ENCODE data around the gene OLFM2.
A peak's percentile ranks its signal among the peaks of the same experiment; 100 is the strongest.

Gene OLFM2

DNA sequence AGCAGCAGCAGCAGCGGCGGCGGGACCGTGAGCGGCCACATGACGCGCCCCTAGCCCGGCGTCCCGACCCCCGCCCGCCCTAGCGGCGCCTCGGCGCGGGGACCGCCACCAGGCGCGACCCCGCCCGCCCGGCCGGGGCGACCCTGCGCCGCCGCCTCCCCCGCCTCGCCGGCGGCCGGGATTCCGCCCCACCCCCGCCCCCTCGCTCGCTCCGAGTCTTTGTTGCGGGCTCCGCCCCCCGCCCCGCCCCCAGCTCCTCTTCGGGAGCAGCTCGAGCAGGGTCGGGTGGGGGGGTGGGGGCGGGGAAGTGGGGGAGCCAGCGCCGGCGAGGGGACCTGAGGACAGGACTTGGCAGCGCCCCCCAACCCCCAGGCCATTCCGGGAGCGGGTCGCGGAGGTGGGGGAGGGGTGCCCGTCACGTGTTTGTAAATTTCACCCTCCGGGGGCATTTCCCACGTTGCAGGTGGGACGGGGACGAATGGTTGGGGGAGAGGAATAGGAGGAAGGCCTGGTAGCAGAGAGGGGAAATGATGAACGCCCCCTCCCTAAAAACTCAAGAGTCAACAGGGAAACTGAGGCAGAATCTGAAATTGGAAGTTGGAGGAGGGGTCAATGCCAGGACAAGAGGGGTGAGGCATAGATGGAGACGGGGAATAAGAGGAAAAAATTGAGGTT lies at the start of gene OLFM2:
TSS of gene OLFM2 (minus strand) at position 190 of the 675 bp plus-strand sequence. CDS start at position 41, 149 bp downstream.
- WGBS (ENCODE audit: insufficient coverage, insufficient read length), result no CpG with 5 or more reads among the region's 62 CpGs
- H3K4me1 ChIP-seq (ENCODE audit: control insufficient read depth, insufficient read depth, low read length), result 0 out of 2 replicates have a peak, but pooled peaks cover 2% of the 10 kb centered on the region
- no peaks in the 10 kb centered on the region for H3K27me3 ChIP-seq (ENCODE audit: control insufficient read depth, insufficient read depth, low read length)
- H3K27ac ChIP-seq (ENCODE audit: low read length), result no peak within 1 kb of the TSS
- no peaks in the 10 kb centered on the region for H3K9me3 ChIP-seq (ENCODE audit: control insufficient read depth, insufficient read depth, low read length)
- H3K36me3 ChIP-seq (ENCODE audit: control insufficient read depth, insufficient read depth, low read length), result no peaks in the 10 kb centered on the region
- no peak for DNase-seq (ENCODE audit: low read depth, low spot score)
- H3K4me3 ChIP-seq (ENCODE audit: low read length), result peak within 1 kb of the TSS; percentile 90

- Histone ChIP-seq H3K4me3 (ENCODE audit: low read length) (no peak overlapping the region), H3K27ac (ENCODE audit: low read length) (no peak overlapping the region), H3K36me3 (ENCODE audit: control insufficient read depth, insufficient read depth, low read length) (no peaks in the 10 kb centered on the region), H3K4me1 (ENCODE audit: control insufficient read depth, insufficient read depth, low read length) (no peaks in the 10 kb centered on the region), H3K9me3 (ENCODE audit: control insufficient read depth, insufficient read depth, low read length) (no peaks in the 10 kb centered on the region), H3K27me3 (ENCODE audit: control insufficient read depth, insufficient read depth, low read length) (no peaks in the 10 kb centered on the region)
- WGBS (ENCODE audit: insufficient coverage, insufficient read length), result no CpG with 5 or more reads among the region's 8 CpGs
- DNase-seq (ENCODE audit: low read depth, low spot score), result no peak
Observed at GRCh38 chr19:9981406-9982260, 45.3 kb upstream of the OLFM2 start.

DNA sequence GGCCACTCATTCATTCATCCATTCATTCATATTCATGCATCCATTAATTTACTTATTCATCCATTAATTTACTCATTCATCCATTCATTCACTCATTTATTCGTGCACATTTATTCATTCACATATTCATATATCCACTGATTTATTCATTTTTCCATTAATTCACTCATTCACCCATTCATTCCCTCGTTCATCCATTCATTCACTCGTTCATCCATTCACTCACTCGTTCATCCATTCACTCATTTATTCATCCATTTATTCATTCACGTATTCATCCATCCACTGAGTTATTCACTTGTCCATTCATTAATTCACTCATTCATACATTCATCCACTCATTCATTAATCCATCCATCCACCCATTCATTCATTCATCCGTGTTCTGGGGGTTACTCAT lies 35.8 kb upstream of the OLFM2 start:
- Histone ChIP-seq H3K9me3 (ENCODE audit: control insufficient read depth, insufficient read depth, low read length) (no peaks in the 10 kb centered on the region), H3K27ac (ENCODE audit: low read length) (no peak overlapping the region), H3K27me3 (ENCODE audit: control insufficient read depth, insufficient read depth, low read length) (no peaks in the 10 kb centered on the region), H3K4me1 (ENCODE audit: control insufficient read depth, insufficient read depth, low read length) (no peaks in the 10 kb centered on the region), H3K4me3 (ENCODE audit: low read length) (no peak overlapping the region), H3K36me3 (ENCODE audit: control insufficient read depth, insufficient read depth, low read length) (no peaks in the 10 kb centered on the region)
- WGBS (ENCODE audit: insufficient coverage, insufficient read length), result 96% methylated on average over 4 of the region's 6 CpGs
- DNase-seq (ENCODE audit: low read depth, low spot score), result no peak

GRCh38 chr19:9971166-9971897 lies 35.0 kb upstream of the OLFM2 start:
- no peak for DNase-seq (ENCODE audit: low read depth, low spot score)
- no peaks in the 10 kb centered on the region for H3K9me3 ChIP-seq (ENCODE audit: control insufficient read depth, insufficient read depth, low read length)
- WGBS (ENCODE audit: insufficient coverage, insufficient read length), result no CpG with 5 or more reads among the region's 15 CpGs
- no peaks in the 10 kb centered on the region for H3K36me3 ChIP-seq (ENCODE audit: control insufficient read depth, insufficient read depth, low read length)
- H3K4me1 ChIP-seq (ENCODE audit: control insufficient read depth, insufficient read depth, low read length), result no peaks in the 10 kb centered on the region
- H3K27ac ChIP-seq (ENCODE audit: low read length), result no peak overlapping the region
- no peak overlapping the region for H3K4me3 ChIP-seq (ENCODE audit: low read length)
- H3K27me3 ChIP-seq (ENCODE audit: control insufficient read depth, insufficient read depth, low read length), result no peaks in the 10 kb centered on the region

- H3K4me3 ChIP-seq (ENCODE audit: low read length), result no peak overlapping the region
- H3K4me1 ChIP-seq (ENCODE audit: control insufficient read depth, insufficient read depth, low read length), result no peaks in the 10 kb centered on the region
- H3K9me3 ChIP-seq (ENCODE audit: control insufficient read depth, insufficient read depth, low read length), result no peaks in the 10 kb centered on the region
- no peak overlapping the region for H3K27ac ChIP-seq (ENCODE audit: low read length)
- DNase-seq (ENCODE audit: low read depth, low spot score), result no peak
- H3K36me3 ChIP-seq (ENCODE audit: control insufficient read depth, insufficient read depth, low read length), result no peaks in the 10 kb centered on the region
- no CpG with 5 or more reads among the region's 8 CpGs for WGBS (ENCODE audit: insufficient coverage, insufficient read length)
- H3K27me3 ChIP-seq (ENCODE audit: control insufficient read depth, insufficient read depth, low read length), result no peaks in the 10 kb centered on the region; the same call in 1 of the 2 replicates
Observed at GRCh38 chr19:9970481-9970880, 34.2 kb upstream of the OLFM2 start.

- H3K4me1 ChIP-seq (ENCODE audit: control insufficient read depth, insufficient read depth, low read length), result no peaks in the 10 kb centered on the region
- H3K27me3 ChIP-seq (ENCODE audit: control insufficient read depth, insufficient read depth, low read length), result no peaks in the 10 kb centered on the region; the same call in 1 of the 2 replicates
- no CpG with 5 or more reads among the region's 2 CpGs for WGBS (ENCODE audit: insufficient coverage, insufficient read length)
- H3K9me3 ChIP-seq (ENCODE audit: control insufficient read depth, insufficient read depth, low read length), result no peaks in the 10 kb centered on the region
- no peak for DNase-seq (ENCODE audit: low read depth, low spot score)
- H3K36me3 ChIP-seq (ENCODE audit: control insufficient read depth, insufficient read depth, low read length), result no peaks in the 10 kb centered on the region
- H3K4me3 ChIP-seq (ENCODE audit: low read length), result no peak overlapping the region
- H3K27ac ChIP-seq (ENCODE audit: low read length), result no peak overlapping the region
Observed at GRCh38 chr19:9969688-9969975, 33.3 kb upstream of the OLFM2 start.

GRCh38 chr19:9968820-9969687 lies 32.7 kb upstream of the OLFM2 start:
- Histone ChIP-seq H3K9me3 (ENCODE audit: control insufficient read depth, insufficient read depth, low read length) (no peaks in the 10 kb centered on the region), H3K27me3 (ENCODE audit: control insufficient read depth, insufficient read depth, low read length) (no peaks in the 10 kb centered on the region; the same call in 1 of the 2 replicates), H3K4me3 (ENCODE audit: low read length) (no peak overlapping the region), H3K4me1 (ENCODE audit: control insufficient read depth, insufficient read depth, low read length) (no peaks in the 10 kb centered on the region), H3K27ac (ENCODE audit: low read length) (no peak overlapping the region), H3K36me3 (ENCODE audit: control insufficient read depth, insufficient read depth, low read length) (no peaks in the 10 kb centered on the region)
- DNase-seq (ENCODE audit: low read depth, low spot score), result no peak
- no CpG with 5 or more reads among the region's 8 CpGs for WGBS (ENCODE audit: insufficient coverage, insufficient read length)

DNA sequence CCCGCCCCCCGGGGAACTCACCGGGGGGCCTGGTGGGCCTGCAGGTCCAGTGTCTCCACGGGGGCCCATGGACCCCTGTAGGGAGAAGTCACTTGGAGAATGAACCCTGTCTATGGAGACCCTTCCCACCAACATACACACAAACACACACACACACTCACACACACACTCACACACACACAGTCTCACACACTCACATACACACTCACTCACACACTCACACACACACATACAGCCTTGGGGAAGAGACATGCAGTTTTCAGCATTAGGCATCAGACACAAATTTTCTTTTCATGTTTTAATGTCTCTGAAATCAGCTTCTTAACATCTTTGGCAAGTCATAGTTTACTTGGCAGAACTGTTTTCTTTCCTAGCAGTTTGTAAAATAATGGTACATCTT lies 31.0 kb upstream of the OLFM2 start:
- Histone ChIP-seq H3K4me3 (ENCODE audit: low read length) (no peak overlapping the region), H3K4me1 (ENCODE audit: control insufficient read depth, insufficient read depth, low read length) (no peaks in the 10 kb centered on the region), H3K36me3 (ENCODE audit: control insufficient read depth, insufficient read depth, low read length) (no peaks in the 10 kb centered on the region), H3K27me3 (ENCODE audit: control insufficient read depth, insufficient read depth, low read length) (no peaks in the 10 kb centered on the region; the same call in 1 of the 2 replicates), H3K9me3 (ENCODE audit: control insufficient read depth, insufficient read depth, low read length) (no peaks in the 10 kb centered on the region), H3K27ac (ENCODE audit: low read length) (no peak overlapping the region)
- DNase-seq (ENCODE audit: low read depth, low spot score), result no peak
- WGBS (ENCODE audit: insufficient coverage, insufficient read length), result no CpG with 5 or more reads among the region's 4 CpGs

GRCh38 chr19:9966448-9966847 lies 30.1 kb upstream of the OLFM2 start:
- Histone ChIP-seq H3K4me3 (ENCODE audit: low read length) (peak overlapping the region; percentile 39; the same call in 1 of the 2 replicates), H3K27ac (ENCODE audit: low read length) (no peak overlapping the region), H3K27me3 (ENCODE audit: control insufficient read depth, insufficient read depth, low read length) (no peaks in the 10 kb centered on the region; the same call in 1 of the 2 replicates), H3K4me1 (ENCODE audit: control insufficient read depth, insufficient read depth, low read length) (no peaks in the 10 kb centered on the region), H3K36me3 (ENCODE audit: control insufficient read depth, insufficient read depth, low read length) (no peaks in the 10 kb centered on the region), H3K9me3 (ENCODE audit: control insufficient read depth, insufficient read depth, low read length) (no peaks in the 10 kb centered on the region)
- DNase-seq (ENCODE audit: low read depth, low spot score), result peak; percentile 43
- no CpG with 5 or more reads among the region's 29 CpGs for WGBS (ENCODE audit: insufficient coverage, insufficient read length)
